ENCODE results near the gene CUL1. TPM values are rescaled to one million over a fixed set of nuclear protein-coding genes. Genes with fewer than 3 reads are reported as not detected.

Gene CUL1
- total and polyA plus RNA-seq, 2 experiments from 2014 or later = 35.6 to 71.3 TPM

DNA sequence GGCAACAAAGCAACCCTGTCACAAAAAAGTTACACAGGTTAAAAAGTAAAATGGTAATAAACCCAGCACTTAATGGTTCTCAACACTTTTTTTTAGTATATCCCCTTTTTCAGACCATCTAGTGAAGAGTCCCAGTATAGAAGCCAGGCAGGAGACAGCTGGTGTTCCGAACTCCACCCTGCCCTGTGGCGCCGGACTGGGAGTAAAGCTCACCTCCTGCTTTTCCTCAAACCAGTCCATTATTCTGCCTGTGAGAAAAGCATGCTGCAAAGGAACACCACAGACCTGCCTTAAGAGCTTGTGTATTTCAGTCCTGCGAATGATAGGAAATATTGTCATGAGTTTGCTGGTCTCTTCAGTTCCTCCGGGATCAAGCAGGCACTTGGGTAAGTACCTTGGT, 104.4 kb downstream of the CUL1 start:
- Mint-ChIP-seq H3K4me3 (no peak overlapping the region), H3K4me1 (peaks cover 30% of the 10 kb centered on the region), H3K9me3 (peaks cover 10% of the 10 kb centered on the region; the same call in 2 of the 3 replicates), H3K27me3 (ENCODE audit: insufficient read depth, low read depth, poor library complexity) (peaks cover 23% of the 10 kb centered on the region), H3K36me3 (ENCODE audit: low read depth) (peaks cover 70% of the 10 kb centered on the region), H3K27ac (0 out of 2 replicates have a peak overlapping the region, but pooled peaks have one; percentile 53)
- no peaks in the 10 kb centered on the region for H3K79me2 ChIP-seq (replicated peaks; ENCODE audit: insufficient read depth)
- H2AFZ ChIP-seq = no peak overlapping the region
- no peaks in the 10 kb centered on the region for H3K27me3 ChIP-seq (ENCODE audit: insufficient read depth)
- H4K20me1 ChIP-seq (replicated peaks; ENCODE audit: insufficient read depth) = no peaks in the 10 kb centered on the region; the same call in 1 of the 2 replicates
- no peak overlapping the region for H3K4me3 ChIP-seq
- TF ChIP-seq JUNB (IDR thresholded peaks at IDR 0.05; ENCODE audit: unreplicated experiment) (no peak), ZNF331 (CRISPR knock-in tag; IDR thresholded peaks at IDR 0.05; ENCODE audit: low read depth) (no peak), POLR2AphosphoS5 (IDR thresholded peaks at IDR 0.05; ENCODE audit: low read depth) (no peak), ZNF114 (CRISPR knock-in tag; IDR thresholded peaks at IDR 0.05) (no peak), CTCF (conservative IDR thresholded peaks at IDR 0.05; ENCODE audit: low read depth in 2 of 2) (no peak)
- TF ChIP-seq, protein P1, sequence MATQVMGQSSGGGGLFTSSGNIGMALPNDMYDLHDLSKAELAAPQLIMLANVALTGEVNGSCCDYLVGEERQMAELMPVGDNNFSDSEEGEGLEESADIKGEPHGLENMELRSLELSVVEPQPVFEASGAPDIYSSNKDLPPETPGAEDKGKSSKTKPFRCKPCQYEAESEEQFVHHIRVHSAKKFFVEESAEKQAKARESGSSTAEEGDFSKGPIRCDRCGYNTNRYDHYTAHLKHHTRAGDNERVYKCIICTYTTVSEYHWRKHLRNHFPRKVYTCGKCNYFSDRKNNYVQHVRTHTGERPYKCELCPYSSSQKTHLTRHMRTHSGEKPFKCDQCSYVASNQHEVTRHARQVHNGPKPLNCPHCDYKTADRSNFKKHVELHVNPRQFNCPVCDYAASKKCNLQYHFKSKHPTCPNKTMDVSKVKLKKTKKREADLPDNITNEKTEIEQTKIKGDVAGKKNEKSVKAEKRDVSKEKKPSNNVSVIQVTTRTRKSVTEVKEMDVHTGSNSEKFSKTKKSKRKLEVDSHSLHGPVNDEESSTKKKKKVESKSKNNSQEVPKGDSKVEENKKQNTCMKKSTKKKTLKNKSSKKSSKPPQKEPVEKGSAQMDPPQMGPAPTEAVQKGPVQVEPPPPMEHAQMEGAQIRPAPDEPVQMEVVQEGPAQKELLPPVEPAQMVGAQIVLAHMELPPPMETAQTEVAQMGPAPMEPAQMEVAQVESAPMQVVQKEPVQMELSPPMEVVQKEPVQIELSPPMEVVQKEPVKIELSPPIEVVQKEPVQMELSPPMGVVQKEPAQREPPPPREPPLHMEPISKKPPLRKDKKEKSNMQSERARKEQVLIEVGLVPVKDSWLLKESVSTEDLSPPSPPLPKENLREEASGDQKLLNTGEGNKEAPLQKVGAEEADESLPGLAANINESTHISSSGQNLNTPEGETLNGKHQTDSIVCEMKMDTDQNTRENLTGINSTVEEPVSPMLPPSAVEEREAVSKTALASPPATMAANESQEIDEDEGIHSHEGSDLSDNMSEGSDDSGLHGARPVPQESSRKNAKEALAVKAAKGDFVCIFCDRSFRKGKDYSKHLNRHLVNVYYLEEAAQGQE (IDR thresholded peaks at IDR 0.05; ENCODE audit: unreplicated experiment) = no peak
- TF ChIP-seq, protein P2, sequence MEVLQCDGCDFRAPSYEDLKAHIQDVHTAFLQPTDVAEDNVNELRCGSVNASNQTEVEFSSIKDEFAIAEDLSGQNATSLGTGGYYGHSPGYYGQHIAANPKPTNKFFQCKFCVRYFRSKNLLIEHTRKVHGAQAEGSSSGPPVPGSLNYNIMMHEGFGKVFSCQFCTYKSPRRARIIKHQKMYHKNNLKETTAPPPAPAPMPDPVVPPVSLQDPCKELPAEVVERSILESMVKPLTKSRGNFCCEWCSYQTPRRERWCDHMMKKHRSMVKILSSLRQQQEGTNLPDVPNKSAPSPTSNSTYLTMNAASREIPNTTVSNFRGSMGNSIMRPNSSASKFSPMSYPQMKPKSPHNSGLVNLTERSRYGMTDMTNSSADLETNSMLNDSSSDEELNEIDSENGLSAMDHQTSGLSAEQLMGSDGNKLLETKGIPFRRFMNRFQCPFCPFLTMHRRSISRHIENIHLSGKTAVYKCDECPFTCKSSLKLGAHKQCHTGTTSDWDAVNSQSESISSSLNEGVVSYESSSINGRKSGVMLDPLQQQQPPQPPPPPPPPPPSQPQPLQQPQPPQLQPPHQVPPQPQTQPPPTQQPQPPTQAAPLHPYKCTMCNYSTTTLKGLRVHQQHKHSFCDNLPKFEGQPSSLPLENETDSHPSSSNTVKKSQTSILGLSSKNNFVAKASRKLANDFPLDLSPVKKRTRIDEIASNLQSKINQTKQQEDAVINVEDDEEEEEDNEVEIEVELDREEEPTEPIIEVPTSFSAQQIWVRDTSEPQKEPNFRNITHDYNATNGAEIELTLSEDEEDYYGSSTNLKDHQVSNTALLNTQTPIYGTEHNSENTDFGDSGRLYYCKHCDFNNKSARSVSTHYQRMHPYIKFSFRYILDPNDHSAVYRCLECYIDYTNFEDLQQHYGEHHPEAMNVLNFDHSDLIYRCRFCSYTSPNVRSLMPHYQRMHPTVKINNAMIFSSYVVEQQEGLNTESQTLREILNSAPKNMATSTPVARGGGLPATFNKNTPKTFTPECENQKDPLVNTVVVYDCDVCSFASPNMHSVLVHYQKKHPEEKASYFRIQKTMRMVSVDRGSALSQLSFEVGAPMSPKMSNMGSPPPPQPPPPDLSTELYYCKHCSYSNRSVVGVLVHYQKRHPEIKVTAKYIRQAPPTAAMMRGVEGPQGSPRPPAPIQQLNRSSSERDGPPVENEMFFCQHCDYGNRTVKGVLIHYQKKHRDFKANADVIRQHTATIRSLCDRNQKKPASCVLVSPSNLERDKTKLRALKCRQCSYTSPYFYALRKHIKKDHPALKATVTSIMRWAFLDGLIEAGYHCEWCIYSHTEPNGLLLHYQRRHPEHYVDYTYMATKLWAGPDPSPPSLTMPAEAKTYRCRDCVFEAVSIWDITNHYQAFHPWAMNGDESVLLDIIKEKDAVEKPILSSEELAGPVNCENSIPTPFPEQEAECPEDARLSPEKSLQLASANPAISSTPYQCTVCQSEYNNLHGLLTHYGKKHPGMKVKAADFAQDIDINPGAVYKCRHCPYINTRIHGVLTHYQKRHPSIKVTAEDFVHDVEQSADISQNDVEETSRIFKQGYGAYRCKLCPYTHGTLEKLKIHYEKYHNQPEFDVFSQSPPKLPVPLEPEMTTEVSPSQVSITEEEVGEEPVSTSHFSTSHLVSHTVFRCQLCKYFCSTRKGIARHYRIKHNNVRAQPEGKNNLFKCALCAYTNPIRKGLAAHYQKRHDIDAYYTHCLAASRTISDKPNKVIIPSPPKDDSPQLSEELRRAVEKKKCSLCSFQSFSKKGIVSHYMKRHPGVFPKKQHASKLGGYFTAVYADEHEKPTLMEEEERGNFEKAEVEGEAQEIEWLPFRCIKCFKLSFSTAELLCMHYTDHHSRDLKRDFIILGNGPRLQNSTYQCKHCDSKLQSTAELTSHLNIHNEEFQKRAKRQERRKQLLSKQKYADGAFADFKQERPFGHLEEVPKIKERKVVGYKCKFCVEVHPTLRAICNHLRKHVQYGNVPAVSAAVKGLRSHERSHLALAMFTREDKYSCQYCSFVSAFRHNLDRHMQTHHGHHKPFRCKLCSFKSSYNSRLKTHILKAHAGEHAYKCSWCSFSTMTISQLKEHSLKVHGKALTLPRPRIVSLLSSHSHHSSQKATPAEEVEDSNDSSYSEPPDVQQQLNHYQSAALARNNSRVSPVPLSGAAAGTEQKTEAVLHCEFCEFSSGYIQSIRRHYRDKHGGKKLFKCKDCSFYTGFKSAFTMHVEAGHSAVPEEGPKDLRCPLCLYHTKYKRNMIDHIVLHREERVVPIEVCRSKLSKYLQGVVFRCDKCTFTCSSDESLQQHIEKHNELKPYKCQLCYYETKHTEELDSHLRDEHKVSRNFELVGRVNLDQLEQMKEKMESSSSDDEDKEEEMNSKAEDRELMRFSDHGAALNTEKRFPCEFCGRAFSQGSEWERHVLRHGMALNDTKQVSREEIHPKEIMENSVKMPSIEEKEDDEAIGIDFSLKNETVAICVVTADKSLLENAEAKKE (CRISPR knock-in tag; IDR thresholded peaks at IDR 0.05) = no peak
- no peak overlapping the region for H3K4me2 ChIP-seq
- no peaks in the 10 kb centered on the region for H3K9me2 ChIP-seq (ENCODE audit: insufficient read depth)
- no peak for DNase-seq (ENCODE audit: low spot score)
- H3K27ac ChIP-seq (ENCODE audit: low read depth) = no peak overlapping the region
- peaks cover 10% of the 10 kb centered on the region; the same call in 1 of the 2 replicates for H3F3A ChIP-seq (replicated peaks; ENCODE audit: low read depth)
- peaks cover 29% of the 10 kb centered on the region; the same call in 1 of the 2 replicates for H3K4me1 ChIP-seq (ENCODE audit: insufficient read depth)
- H3K36me3 ChIP-seq (ENCODE audit: insufficient read depth) = peaks cover 18% of the 10 kb centered on the region
- ATAC-seq = no peak; the same call in 2 of the 3 replicates
